ENCODE data around the gene PRELID1.

PRELID1 gene

DNA sequence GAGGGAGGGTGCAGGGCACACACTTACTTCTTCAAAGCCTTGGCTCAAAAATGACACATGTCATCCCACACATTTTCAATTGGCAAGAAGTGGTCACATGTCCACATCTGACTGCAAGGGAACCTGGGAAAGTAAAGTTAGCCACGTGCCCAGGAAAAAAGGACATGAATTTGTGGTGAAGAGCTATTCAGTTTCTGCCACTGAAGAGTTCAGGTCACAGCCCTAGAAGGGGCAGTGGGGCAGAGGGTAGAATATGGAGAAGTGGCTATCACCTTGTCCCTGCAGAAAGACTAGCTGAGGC is 52.2 kb downstream of the PRELID1 start:
- Mint-ChIP-seq H3K4me1 (peaks cover 76% of the 10 kb centered on the region), H3K36me3 (peaks cover 34% of the 10 kb centered on the region), H3K4me3 (no peak overlapping the region), H3K27me3 (no peaks in the 10 kb centered on the region), H3K9me3 (peaks cover 11% of the 10 kb centered on the region), H3K27ac (no peak overlapping the region)
- CTCF ChIA-PET = interaction anchor here (1.3 to 8.1 kb wide), 4 partner anchors 14 to 100 kb away, joined by 3 to 75 read pairs (median 6); no protein-coding TSS in a partner anchor
- no peak for DNase-seq

Data from activated naive CD4-positive, alpha-beta T cell treated with anti-CD3 and anti-CD28 coated beads, Interleukin-2, amount 10 ng/mL, durations not matched to agents 7 days and 5 days (primary cell).